ENCODE measurements around the gene VRK1. TPM values are rescaled to one million over a fixed set of nuclear protein-coding genes. Genes with fewer than 3 reads are reported as not detected.

Gene VRK1
- polyA plus RNA-seq, 1 experiment: 3.7 TPM

DNA sequence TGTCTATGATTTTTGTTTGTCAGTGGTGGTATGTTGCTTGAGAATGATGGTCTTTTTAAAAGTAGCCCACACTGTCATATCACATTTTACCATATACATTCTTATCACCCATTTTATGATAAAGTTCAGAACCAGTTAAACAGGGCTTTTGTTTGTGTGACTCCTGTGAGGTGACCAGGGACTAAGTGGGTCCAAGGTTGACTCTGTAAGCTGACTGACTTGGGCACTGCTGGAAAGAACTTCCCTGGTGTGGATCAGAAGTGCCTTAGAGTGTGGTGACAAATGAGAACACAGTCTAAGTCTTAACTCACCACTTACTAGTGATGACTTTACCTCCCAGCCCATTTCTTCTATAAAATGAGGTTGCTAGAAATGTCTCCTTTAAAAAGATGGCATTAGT is 52.6 kb downstream of the VRK1 start:
- TF ChIP-seq, protein P1, sequence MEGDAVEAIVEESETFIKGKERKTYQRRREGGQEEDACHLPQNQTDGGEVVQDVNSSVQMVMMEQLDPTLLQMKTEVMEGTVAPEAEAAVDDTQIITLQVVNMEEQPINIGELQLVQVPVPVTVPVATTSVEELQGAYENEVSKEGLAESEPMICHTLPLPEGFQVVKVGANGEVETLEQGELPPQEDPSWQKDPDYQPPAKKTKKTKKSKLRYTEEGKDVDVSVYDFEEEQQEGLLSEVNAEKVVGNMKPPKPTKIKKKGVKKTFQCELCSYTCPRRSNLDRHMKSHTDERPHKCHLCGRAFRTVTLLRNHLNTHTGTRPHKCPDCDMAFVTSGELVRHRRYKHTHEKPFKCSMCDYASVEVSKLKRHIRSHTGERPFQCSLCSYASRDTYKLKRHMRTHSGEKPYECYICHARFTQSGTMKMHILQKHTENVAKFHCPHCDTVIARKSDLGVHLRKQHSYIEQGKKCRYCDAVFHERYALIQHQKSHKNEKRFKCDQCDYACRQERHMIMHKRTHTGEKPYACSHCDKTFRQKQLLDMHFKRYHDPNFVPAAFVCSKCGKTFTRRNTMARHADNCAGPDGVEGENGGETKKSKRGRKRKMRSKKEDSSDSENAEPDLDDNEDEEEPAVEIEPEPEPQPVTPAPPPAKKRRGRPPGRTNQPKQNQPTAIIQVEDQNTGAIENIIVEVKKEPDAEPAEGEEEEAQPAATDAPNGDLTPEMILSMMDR (IDR thresholded peaks at IDR 0.05; ENCODE audit: insufficient read depth, low read depth, low read length): no peak
- H3K36me3 ChIP-seq (ENCODE audit: control insufficient read depth, insufficient read depth, low read length): no peaks in the 10 kb centered on the region
- CTCF ChIA-PET: no interaction called here
- no peak overlapping the region for H3K4me3 ChIP-seq (ENCODE audit: low read depth, low read length)
- H3K27me3 ChIP-seq (ENCODE audit: control insufficient read depth, insufficient read depth, low read length): no peaks in the 10 kb centered on the region
- POLR2A ChIA-PET: no interaction called here
- no peak for DNase-seq (ENCODE audit: low read depth)

DNA sequence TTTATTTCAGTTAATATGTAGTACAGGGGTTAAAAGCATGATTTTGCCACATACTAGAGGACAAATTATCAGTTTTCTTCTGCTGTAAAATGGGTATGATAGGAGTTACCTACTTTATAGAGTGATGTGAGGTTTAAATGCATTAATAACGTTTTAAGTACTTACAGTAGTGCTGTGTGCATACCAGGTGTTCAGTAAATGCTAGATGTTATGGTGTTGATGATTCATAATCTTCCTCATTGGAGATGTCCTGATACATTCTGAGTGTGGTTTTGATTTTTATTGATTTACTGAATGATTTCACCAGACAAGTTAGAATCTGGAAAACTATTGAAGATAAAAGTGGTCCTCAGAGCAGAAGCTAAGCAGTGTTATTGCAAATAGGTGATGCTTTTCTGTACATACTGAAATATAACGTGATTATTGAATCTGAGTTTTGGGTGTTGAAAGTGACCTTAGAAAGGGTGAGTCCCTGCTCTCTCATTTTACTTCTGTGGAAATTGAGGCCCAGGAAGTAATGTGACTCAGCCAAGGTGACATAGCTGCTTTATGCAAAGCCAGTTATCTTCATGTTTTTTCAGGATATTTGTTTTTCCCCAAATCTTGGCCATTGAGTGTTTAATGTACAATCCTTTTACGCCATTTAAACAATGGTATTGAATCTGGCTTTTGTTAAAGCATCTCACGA is 54.7 kb downstream of the VRK1 start:
- TF ChIP-seq, protein P1 (IDR thresholded peaks at IDR 0.05; ENCODE audit: insufficient read depth, low read depth, low read length): no peak
- H3K27me3 ChIP-seq (ENCODE audit: control insufficient read depth, insufficient read depth, low read length): no peaks in the 10 kb centered on the region
- ChIA-PET POLR2A (interaction anchor here (1.1 kb wide), 1 partner anchor 41 kb away, joined by 3 read pairs; no protein-coding TSS in a partner anchor), CTCF (interaction anchor here (0.6 to 2.7 kb wide), 15 partner anchors 9 to 340 kb away, joined by 3 to 16 read pairs (median 6); no protein-coding TSS in a partner anchor)
- DNase-seq (ENCODE audit: low read depth): no peak
- no peak overlapping the region for H3K4me3 ChIP-seq (ENCODE audit: low read depth, low read length)
- H3K36me3 ChIP-seq (ENCODE audit: control insufficient read depth, insufficient read depth, low read length): no peaks in the 10 kb centered on the region

DNA sequence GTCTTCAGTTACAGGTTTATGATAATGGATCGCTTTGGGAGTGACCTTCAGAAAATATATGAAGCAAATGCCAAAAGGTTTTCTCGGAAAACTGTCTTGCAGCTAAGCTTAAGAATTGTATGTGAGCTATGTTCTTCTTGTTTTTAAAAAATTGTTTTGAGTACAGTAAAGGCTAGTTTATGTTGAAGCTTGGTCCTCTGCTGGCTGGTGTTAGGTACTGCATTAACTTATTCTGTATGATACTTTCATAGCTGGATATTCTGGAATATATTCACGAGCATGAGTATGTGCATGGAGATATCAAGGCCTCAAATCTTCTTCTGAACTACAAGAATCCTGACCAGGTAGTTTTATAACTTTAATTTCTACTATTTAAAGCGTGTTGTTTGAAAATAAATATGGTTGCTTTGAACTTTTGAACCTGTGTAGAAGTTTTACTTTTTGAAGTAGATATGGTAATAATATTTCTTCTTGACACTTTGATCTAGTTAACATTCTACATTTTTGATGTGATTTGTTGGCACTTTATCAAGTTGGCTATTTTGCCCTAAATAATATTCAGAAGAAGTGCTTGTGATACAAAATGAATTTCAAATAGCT is 55.7 kb downstream of the VRK1 start:
- POLR2A ChIA-PET: interaction anchor here (0.5 to 1.1 kb wide), 2 partner anchors 42 to 350 kb away, joined by 3 to 4 read pairs; no protein-coding TSS in a partner anchor

DNA sequence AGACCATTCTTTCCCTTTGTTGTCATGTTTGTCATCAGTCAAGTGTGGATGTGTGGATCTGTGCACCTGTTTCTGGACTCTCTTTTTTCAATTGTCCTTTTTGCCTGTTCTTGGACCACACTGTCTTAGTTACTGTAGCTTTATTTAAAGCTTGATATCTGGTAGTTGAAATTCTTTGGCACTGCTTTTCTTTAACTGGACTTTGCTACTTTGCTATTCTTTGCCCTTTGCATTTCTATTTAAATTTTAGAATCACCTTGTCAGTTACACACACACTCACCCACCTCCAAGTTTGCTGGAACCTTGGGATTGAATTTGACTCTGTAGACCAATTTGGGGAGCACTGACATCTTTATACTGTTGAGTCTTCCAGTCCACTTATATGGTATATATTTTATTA is 61.5 kb downstream of the VRK1 start:
- ChIA-PET CTCF (interaction anchor here (0.6 kb wide), 1 partner anchor 985 kb away, joined by 4 read pairs; no protein-coding TSS in a partner anchor), POLR2A (no interaction called here)
- Histone ChIP-seq H3K27me3 (ENCODE audit: control insufficient read depth, insufficient read depth, low read length) (no peaks in the 10 kb centered on the region), H3K36me3 (ENCODE audit: control insufficient read depth, insufficient read depth, low read length) (no peaks in the 10 kb centered on the region), H3K4me3 (ENCODE audit: low read depth, low read length) (no peak overlapping the region)
- TF ChIP-seq, protein P1 (IDR thresholded peaks at IDR 0.05; ENCODE audit: insufficient read depth, low read depth, low read length): no peak
- DNase-seq (ENCODE audit: low read depth): no peak

More for the DNA sequence above, 55.7 kb downstream of the VRK1 start:
- CTCF ChIA-PET: interaction anchor here (1.0 to 2.7 kb wide), 24 partner anchors 10 to 289 kb away, joined by 3 to 16 read pairs (median 6); no protein-coding TSS in a partner anchor
- H3K27me3 ChIP-seq (ENCODE audit: control insufficient read depth, insufficient read depth, low read length): no peaks in the 10 kb centered on the region
- DNase-seq (ENCODE audit: low read depth): peak; percentile 2
- H3K36me3 ChIP-seq (ENCODE audit: control insufficient read depth, insufficient read depth, low read length): no peaks in the 10 kb centered on the region
- TF ChIP-seq, protein P1 (IDR thresholded peaks at IDR 0.05; ENCODE audit: insufficient read depth, low read depth, low read length): peak; percentile 80
- H3K4me3 ChIP-seq (ENCODE audit: low read depth, low read length): no peak overlapping the region

DNA sequence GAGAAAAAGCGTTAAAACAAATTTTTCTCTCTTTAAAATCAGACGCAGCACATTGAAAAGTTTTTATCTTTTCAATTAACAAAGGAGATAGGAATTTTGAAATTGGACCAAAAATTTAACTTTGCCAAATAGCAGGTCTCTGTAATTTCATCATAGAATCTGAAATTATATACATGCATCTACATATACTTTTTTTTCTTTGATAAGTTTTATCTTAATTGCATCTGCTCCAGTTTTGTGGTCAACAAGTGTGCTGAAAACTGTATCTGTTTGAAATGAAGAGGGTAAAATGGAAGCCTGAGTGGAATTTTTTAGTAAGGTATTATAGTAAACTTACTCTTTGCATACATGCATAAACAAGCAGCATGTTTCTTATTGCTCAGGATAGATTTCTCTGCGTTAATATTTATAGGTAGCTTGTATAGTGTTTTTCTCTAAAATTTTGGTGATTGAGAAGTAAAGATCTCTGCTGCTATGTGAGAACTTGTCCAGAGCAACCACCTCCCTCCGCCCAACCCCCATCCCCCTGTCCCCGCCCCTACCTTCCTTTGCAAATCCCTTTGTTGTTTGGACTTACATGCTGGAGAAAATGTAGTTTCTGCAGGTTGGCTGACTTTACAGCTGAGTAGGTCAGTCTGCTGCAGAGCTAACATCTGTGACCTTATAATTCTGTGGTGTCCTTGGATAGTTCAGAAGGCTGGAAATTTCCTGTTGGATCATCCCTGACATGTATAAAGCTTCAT is 64.6 kb downstream of the VRK1 start:
- DNase-seq (ENCODE audit: low read depth): no peak
- Histone ChIP-seq H3K4me3 (ENCODE audit: low read depth, low read length) (no peak overlapping the region), H3K36me3 (ENCODE audit: control insufficient read depth, insufficient read depth, low read length) (no peaks in the 10 kb centered on the region), H3K27me3 (ENCODE audit: control insufficient read depth, insufficient read depth, low read length) (no peaks in the 10 kb centered on the region)
- ChIA-PET POLR2A (no interaction called here), CTCF (no interaction called here)
- TF ChIP-seq, protein P1 (IDR thresholded peaks at IDR 0.05; ENCODE audit: insufficient read depth, low read depth, low read length): no peak

All from BJ (cell line).